Measurements from ENCODE around the gene SYT8. TPM values are rescaled to one million over a fixed set of nuclear protein-coding genes. Genes with fewer than 3 reads are reported as not detected.

SYT8 gene
- total and polyA plus RNA-seq, 2 of the 8 experiments (the other 6 are each of a cell fraction or from before 2014, with no cell fraction given) = not detected

- ChIA-PET POLR2A (ENCODE audit: partially characterized antibody) (no interaction called here), CTCF (ENCODE audit: partially characterized antibody) (interaction anchor here (1.3 to 4.8 kb wide), 18 partner anchors 10 to 271 kb away, joined by 3 to 170 read pairs (median 11); partner anchors contain the start of genes PRR33, SYT8 and TNNI2)
- no peak overlapping the region for H4K5ac ChIP-seq (ENCODE audit: insufficient read length, low read depth, low read length)
- H3K18ac ChIP-seq (ENCODE audit: extremely low read depth, low read length) = no peak overlapping the region
- H2BK15ac ChIP-seq (ENCODE audit: low read length) = 0 out of 2 replicates have a peak overlapping the region, but pooled peaks have one; percentile 92
- H3K23me2 ChIP-seq (ENCODE audit: low read depth, low read length) = peaks cover 14% of the 10 kb centered on the region; the same call in 1 of the 2 replicates
- H3K36me3 ChIP-seq (ENCODE audit: control insufficient read depth in 2 of 4, insufficient read depth in 4 of 4, low read length in 3 of 4) = no peaks in the 10 kb centered on the region
- H3K56ac ChIP-seq (replicated peaks; ENCODE audit: insufficient read length, low read depth, low read length) = no peak overlapping the region
- H2AFZ ChIP-seq (ENCODE audit: low read length) = no peak overlapping the region
- WGBS, 2 experiments (ENCODE audit: extremely low coverage in 1 of 2, insufficient coverage in 1 of 2, insufficient read length in 1 of 2, insufficient replicate concordance in 2 of 2, low coverage in 1 of 2, low lambda C conversion rate in 2 of 2, missing lambda C conversion rate in 1 of 2) = 82% methylated on average over 7 of the region's 9 CpGs; no CpG with 5 or more reads in 1 of the 2 experiments
- H3K14ac ChIP-seq (ENCODE audit: insufficient read length) = no peak overlapping the region
- peaks cover 0 to 5% (median 2%) of the 10 kb centered on the region in 4 experiments; a peak in 3 of 7 replicates for H3K4me1 ChIP-seq (replicated peaks in 1 of 4; ENCODE audit: control insufficient read depth in 3 of 4, insufficient read depth in 4 of 4, low read length in 3 of 4)
- no peaks in the 10 kb centered on the region; a peak in 1 of 7 replicates for H3K27me3 ChIP-seq (replicated peaks in 1 of 4; ENCODE audit: control insufficient read depth in 3 of 4, extremely low read depth in 1 of 4, insufficient read depth in 3 of 4, low read length in 3 of 4)
- no peak for FAIRE-seq
- H2BK12ac ChIP-seq (ENCODE audit: low read depth, low read length) = peak overlapping the region; percentile 50; the same call in 1 of the 2 replicates
- no peak overlapping the region for H2BK120ac ChIP-seq (replicated peaks; ENCODE audit: low read depth, low read length)
- H3K27ac ChIP-seq (ENCODE audit: low read depth, low read length) = no peak overlapping the region
- no peak overlapping the region for H2BK20ac ChIP-seq (ENCODE audit: low read length)
- no peaks in the 10 kb centered on the region for H3K79me1 ChIP-seq (ENCODE audit: low read depth, low read length)
- H4K20me1 ChIP-seq (replicated peaks in 1 of 2; ENCODE audit: control insufficient read depth in 1 of 2, insufficient read depth in 2 of 2, low read length in 2 of 2) = no peaks in the 10 kb centered on the region
- H3K4me3 ChIP-seq (ENCODE audit: extremely low read depth in 1 of 4, insufficient read depth in 2 of 4, low read depth in 3 of 4, low read length in 4 of 4) = no peak overlapping the region
- DNase-seq (ENCODE audit: low read depth in 1 of 2, low spot score in 2 of 2) = no peak
- peak overlapping the region; percentile 42 for H4K91ac ChIP-seq (replicated peaks; ENCODE audit: insufficient read length, low read length)
- H3K9ac ChIP-seq (replicated peaks in 1 of 4; ENCODE audit: extremely low read depth in 1 of 4, low read depth in 3 of 4, low read length in 3 of 4) = no peak overlapping the region
- H2BK5ac ChIP-seq (ENCODE audit: low read depth, low read length) = 0 out of 2 replicates have a peak overlapping the region, but pooled peaks have one; percentile 52
- no peak overlapping the region for H3K4ac ChIP-seq (replicated peaks; ENCODE audit: insufficient read length, low read depth, low read length)
- H3K79me2 ChIP-seq (ENCODE audit: control insufficient read depth in 1 of 2, insufficient read depth in 2 of 2, low read length in 2 of 2) = no peaks in the 10 kb centered on the region
- H3K9me3 ChIP-seq (ENCODE audit: insufficient read depth in 2 of 2, low read depth in 1 of 2, low read length in 1 of 2) = no peaks in the 10 kb centered on the region
- H4K8ac ChIP-seq (ENCODE audit: extremely low read depth, insufficient read depth, low read length) = peak overlapping the region; percentile 75; the same call in 1 of the 2 replicates
- H2AK5ac ChIP-seq (ENCODE audit: low read depth, low read length) = 0 out of 2 replicates have a peak overlapping the region, but pooled peaks have one; percentile 82
- no peak overlapping the region for H3K23ac ChIP-seq (ENCODE audit: insufficient read length)
- no peak overlapping the region for H3K4me2 ChIP-seq (ENCODE audit: insufficient read depth in 1 of 2, low read depth in 2 of 2, low read length in 2 of 2)
These were observed 46.1 kb downstream of the SYT8 start for GRCh38 chr11:1880746-1881441.
